ENCODE results near the gene MARCKSL1. TPM values are rescaled to one million over a fixed set of nuclear protein-coding genes. Genes with fewer than 3 reads are reported as not detected.
A peak's percentile ranks its signal among the peaks of the same experiment; 100 is the strongest.

The MARCKSL1 gene
- total and polyA plus RNA-seq, 4 donors, result 13.0 to 29.5 (median 18.4) TPM

- no peak for DNase-seq (ENCODE audit: low spot score)
- Histone ChIP-seq H3K4me1 (ENCODE audit: control insufficient read depth in 4 of 4, insufficient read depth in 4 of 4, low read length in 3 of 4) (peaks cover 0 to 2% (median under 1%) of the 10 kb centered on the region in 4 donors), H3K4me3 (ENCODE audit: low read depth in 1 of 3, low read length in 3 of 3) (no peak overlapping the region), H3K36me3 (ENCODE audit: control insufficient read depth in 4 of 4, insufficient read depth in 3 of 4, low read depth in 1 of 4, low read length in 3 of 4) (peaks cover 2 to 63% (median 40%) of the 10 kb centered on the region in 4 donors), H3K27me3 (ENCODE audit: control insufficient read depth in 4 of 4, insufficient read depth in 4 of 4, low read length in 3 of 4) (no peaks in the 10 kb centered on the region), H3K9ac (ENCODE audit: low read depth in 1 of 2, low read length in 2 of 2) (no peak overlapping the region), H3K9me3 (ENCODE audit: control insufficient read depth in 4 of 4, low read length in 3 of 4) (no peaks in the 10 kb centered on the region), H3K27ac (ENCODE audit: low read depth in 1 of 2, low read length in 2 of 2) (no peak overlapping the region)
- TF ChIP-seq HNF4G (IDR thresholded peaks at IDR 0.05) (no peak), ZBTB33 (IDR thresholded peaks at IDR 0.05) (no peak), ATF3 (IDR thresholded peaks at IDR 0.05) (no peak), RAD21 (IDR thresholded peaks at IDR 0.05) (no peak), HNF4A (conservative IDR thresholded peaks at IDR 0.05) (no peak), YY1 (IDR thresholded peaks at IDR 0.05) (no peak), FOXA1 (IDR thresholded peaks at IDR 0.05) (no peak)
- WGBS, result 94% methylated on average over 11 of the region's 11 CpGs
These were observed 8.8 kb downstream of the MARCKSL1 start for GRCh38 chr1:32327204-32327603.

GRCh38 chr1:32321712-32322291 lies 14.2 kb downstream of the MARCKSL1 start:
- Histone ChIP-seq H3K9me3 (ENCODE audit: control insufficient read depth in 4 of 4, low read length in 3 of 4) (no peaks in the 10 kb centered on the region), H3K27me3 (ENCODE audit: control insufficient read depth in 4 of 4, insufficient read depth in 4 of 4, low read length in 3 of 4) (no peaks in the 10 kb centered on the region), H3K36me3 (ENCODE audit: control insufficient read depth in 4 of 4, insufficient read depth in 3 of 4, low read depth in 1 of 4, low read length in 3 of 4) (peaks cover 3 to 18% (median 11%) of the 10 kb centered on the region in 4 donors), H3K4me3 (ENCODE audit: low read depth in 1 of 3, low read length in 3 of 3) (no peak overlapping the region), H3K9ac (ENCODE audit: low read depth in 1 of 2, low read length in 2 of 2) (peak overlapping the region in 1 of 2 donors; percentile 53), H3K4me1 (ENCODE audit: control insufficient read depth in 4 of 4, insufficient read depth in 4 of 4, low read length in 3 of 4) (peaks cover 9 to 12% (median 10%) of the 10 kb centered on the region in 4 donors), H3K27ac (ENCODE audit: low read depth in 1 of 2, low read length in 2 of 2) (peak overlapping the region; percentile 31 to 57)
- whole genome bisulfite sequencing, result 10% methylated on average over 5 of the region's 5 CpGs
- TF ChIP-seq RXRA (IDR thresholded peaks at IDR 0.05) (peak; percentile 55 to 60), REST (IDR thresholded peaks at IDR 0.05) (no peak), MAX (IDR thresholded peaks at IDR 0.05) (peak; percentile 74), SP1 (IDR thresholded peaks at IDR 0.05) (peak; percentile 84), NR2F2 (IDR thresholded peaks at IDR 0.05) (no peak), FOXA1 (IDR thresholded peaks at IDR 0.05) (peak; percentile 100), ATF3 (IDR thresholded peaks at IDR 0.05) (peak; percentile 15), HNF4A (conservative IDR thresholded peaks at IDR 0.05) (peak; percentile 92), YY1 (IDR thresholded peaks at IDR 0.05) (peak; percentile 79), FOXA2 (IDR thresholded peaks at IDR 0.05) (peak; percentile 100), EGR1 (IDR thresholded peaks at IDR 0.05; ENCODE audit: low read depth in 2 of 2) (peak; percentile 35 to 36), TAF1 (conservative IDR thresholded peaks at IDR 0.05) (no peak), ZBTB33 (IDR thresholded peaks at IDR 0.05) (peak; percentile 54), CTCF (IDR thresholded peaks at IDR 0.05; ENCODE audit: low read depth, low read length, missing input control) (no peak), HNF4G (IDR thresholded peaks at IDR 0.05) (peak; percentile 87), RAD21 (IDR thresholded peaks at IDR 0.05) (peak; percentile 36 to 50), GABPA (IDR thresholded peaks at IDR 0.05 in 1 of 2, conservative IDR thresholded peaks at IDR 0.05 in 1 of 2) (peak in 1 of 2 donors; percentile 75), JUND (IDR thresholded peaks at IDR 0.05) (peak; percentile 62 to 64)
- DNase-seq (ENCODE audit: low spot score), result no peak

All from liver (tissue), 9 donors.